ENCODE data around the gene TMEM139. TPM values are rescaled to one million over a fixed set of nuclear protein-coding genes. Genes with fewer than 3 reads are reported as not detected.

Gene TMEM139
- total RNA-seq, 2 donors from 2014 or later: 3.2 TPM; not detected in 1

- Histone ChIP-seq H3K4me3 (no peak overlapping the region), H3K27me3 (replicated peaks; ENCODE audit: insufficient read depth) (no peaks in the 10 kb centered on the region), H3K4me1 (ENCODE audit: control insufficient read depth in 1 of 2, low read depth in 2 of 2) (no peaks in the 10 kb centered on the region), H3K27ac (peak overlapping the region in 1 of 2 donors; percentile 5), H3K9me3 (peaks cover 10% of the 10 kb centered on the region), H3K36me3 (no peaks in the 10 kb centered on the region)
- DNase-seq (ENCODE audit: low spot score) (no peak), ATAC-seq (ENCODE audit: insufficient number of reproducible peaks, low FRiP score, low read depth) (no peak)
- TF ChIP-seq CTCF (IDR thresholded peaks at IDR 0.05): no peak
Observed at GRCh38 chr7:143239813-143240212, 44.9 kb upstream of the TMEM139 start.

- no peak overlapping the region for H3K4me3 ChIP-seq
- TF ChIP-seq CTCF (IDR thresholded peaks at IDR 0.05): peak; percentile 86
- H3K27ac ChIP-seq: peak overlapping the region in 1 of 2 donors; percentile 5
- no peaks in the 10 kb centered on the region for H3K36me3 ChIP-seq
- H3K4me1 ChIP-seq (ENCODE audit: control insufficient read depth in 1 of 2, low read depth in 2 of 2): no peaks in the 10 kb centered on the region
- ATAC-seq (ENCODE audit: insufficient number of reproducible peaks, low FRiP score, low read depth) (peak; percentile 86), DNase-seq (ENCODE audit: low spot score) (no peak)
- H3K27me3 ChIP-seq (replicated peaks; ENCODE audit: insufficient read depth): no peaks in the 10 kb centered on the region
- peaks cover 10% of the 10 kb centered on the region for H3K9me3 ChIP-seq
Observed at GRCh38 chr7:143240291-143241168, 44.2 kb upstream of the TMEM139 start.

GRCh38 chr7:143242306-143242705, 42.5 kb upstream of the TMEM139 start:
- Histone ChIP-seq H3K9me3 (no peaks in the 10 kb centered on the region), H3K4me3 (no peak overlapping the region), H3K27me3 (replicated peaks; ENCODE audit: insufficient read depth) (no peaks in the 10 kb centered on the region), H3K27ac (no peak overlapping the region), H3K4me1 (ENCODE audit: control insufficient read depth in 1 of 2, low read depth in 2 of 2) (no peaks in the 10 kb centered on the region), H3K36me3 (no peaks in the 10 kb centered on the region)
- DNase-seq (ENCODE audit: low spot score) (no peak), ATAC-seq (ENCODE audit: insufficient number of reproducible peaks, low FRiP score, low read depth) (no peak)
- no peak for TF ChIP-seq CTCF (IDR thresholded peaks at IDR 0.05)

- TF ChIP-seq CTCF (IDR thresholded peaks at IDR 0.05): no peak
- H3K4me1 ChIP-seq (ENCODE audit: control insufficient read depth in 1 of 2, low read depth in 2 of 2): no peaks in the 10 kb centered on the region
- DNase-seq (ENCODE audit: low spot score) (no peak), ATAC-seq (ENCODE audit: insufficient number of reproducible peaks, low FRiP score, low read depth) (no peak)
- no peaks in the 10 kb centered on the region for H3K9me3 ChIP-seq
- H3K36me3 ChIP-seq: no peaks in the 10 kb centered on the region
- H3K4me3 ChIP-seq: no peak overlapping the region
- no peak overlapping the region for H3K27ac ChIP-seq
- no peaks in the 10 kb centered on the region for H3K27me3 ChIP-seq (replicated peaks; ENCODE audit: insufficient read depth)
Observed at GRCh38 chr7:143243111-143243510, 41.6 kb upstream of the TMEM139 start.

- DNase-seq (ENCODE audit: low spot score) (no peak), ATAC-seq (ENCODE audit: insufficient number of reproducible peaks, low FRiP score, low read depth) (no peak)
- no peak for TF ChIP-seq CTCF (IDR thresholded peaks at IDR 0.05)
Observed at GRCh38 chr7:143243614-143244013, 41.1 kb upstream of the TMEM139 start.

More at GRCh38 chr7:143243614-143244013, 41.1 kb upstream of the TMEM139 start:
- Histone ChIP-seq H3K4me3 (no peak overlapping the region), H3K4me1 (ENCODE audit: control insufficient read depth in 1 of 2, low read depth in 2 of 2) (no peaks in the 10 kb centered on the region), H3K36me3 (no peaks in the 10 kb centered on the region), H3K27ac (no peak overlapping the region), H3K27me3 (replicated peaks; ENCODE audit: insufficient read depth) (no peaks in the 10 kb centered on the region), H3K9me3 (no peaks in the 10 kb centered on the region)

Measured in thoracic aorta (tissue), 2 donors.